ENCODE results near the gene PABPN1. TPM values are rescaled to one million over a fixed set of nuclear protein-coding genes. Genes with fewer than 3 reads are reported as not detected.
A peak's percentile ranks its signal among the peaks of the same experiment; 100 is the strongest.

Gene PABPN1
- total and polyA plus RNA-seq, 2 of the 13 experiments (the other 11 are each of a cell fraction or from before 2014, with no cell fraction given) = 233 to 524 TPM

- TF ChIP-seq GLMP (CRISPR knock-in tag; IDR thresholded peaks at IDR 0.05; ENCODE audit: borderline replicate concordance) = no peak
- TF ChIP-seq HNF1A (IDR thresholded peaks at IDR 0.05; ENCODE audit: low read depth) = 0 out of 2 replicates have a peak, but pooled peaks have one; percentile 22
- peak; percentile 66 for TF ChIP-seq HNF1A (CRISPR knock-in tag; IDR thresholded peaks at IDR 0.05; ENCODE audit: borderline replicate concordance)
- TF ChIP-seq HDAC1 (CRISPR knock-in tag; IDR thresholded peaks at IDR 0.05) = peak; percentile 73
- TF ChIP-seq MBD4 (IDR thresholded peaks at IDR 0.05; ENCODE audit: borderline replicate concordance, low read length) = peak; percentile 84
- peak; percentile 90; the same call in 1 of the 2 replicates for TF ChIP-seq ZNF317 (CRISPR knock-in tag; IDR thresholded peaks at IDR 0.05)
- TF ChIP-seq ATF1 (CRISPR knock-in tag; IDR thresholded peaks at IDR 0.05) = no peak
- TF ChIP-seq ZKSCAN8 (CRISPR knock-in tag; IDR thresholded peaks at IDR 0.05; ENCODE audit: borderline replicate concordance) = peak; percentile 94
- no peak; the same call in 1 of the 2 replicates for TF ChIP-seq AHR (CRISPR knock-in tag; IDR thresholded peaks at IDR 0.05)
- peak; percentile 88 for TF ChIP-seq YEATS4 (CRISPR knock-in tag; IDR thresholded peaks at IDR 0.05; ENCODE audit: borderline replicate concordance)
- peak; percentile 16 for TF ChIP-seq ATF6 (CRISPR knock-in tag; conservative IDR thresholded peaks at IDR 0.05)
- TF ChIP-seq ZNF7 (CRISPR knock-in tag; IDR thresholded peaks at IDR 0.05) = no peak; the same call in 1 of the 2 replicates
- TF ChIP-seq KLF11 (CRISPR knock-in tag; IDR thresholded peaks at IDR 0.05) = 0 out of 2 replicates have a peak, but pooled peaks have one; percentile 43
- peak; percentile 11 for TF ChIP-seq MAX (IDR thresholded peaks at IDR 0.05)
- TF ChIP-seq ZNF879 (CRISPR knock-in tag; IDR thresholded peaks at IDR 0.05) = peak; percentile 80; the same call in 1 of the 2 replicates
- TF ChIP-seq ZNF143 (CRISPR knock-in tag; IDR thresholded peaks at IDR 0.05) = 0 out of 2 replicates have a peak, but pooled peaks have one; percentile 5
- no peak; the same call in 1 of the 2 replicates for TF ChIP-seq KDM6A (CRISPR knock-in tag; IDR thresholded peaks at IDR 0.05; ENCODE audit: low read depth)
- peak; percentile 98 for TF ChIP-seq ASH2L (IDR thresholded peaks at IDR 0.05; ENCODE audit: insufficient read length, low read depth, low read length)
- no peak for TF ChIP-seq ZNF101 (CRISPR knock-in tag; IDR thresholded peaks at IDR 0.05; ENCODE audit: borderline replicate concordance, low read depth)
- peak; percentile 85; the same call in 1 of the 2 replicates for TF ChIP-seq SMAD9 (CRISPR knock-in tag; IDR thresholded peaks at IDR 0.05)
- no peak for TF ChIP-seq ZSCAN12 (CRISPR knock-in tag; IDR thresholded peaks at IDR 0.05)
- no peak for TF ChIP-seq HNRNPH1 (optimal IDR thresholded peaks at IDR 0.05; ENCODE audit: low read depth, low read length)
- TF ChIP-seq SMAD1 (CRISPR knock-in tag; IDR thresholded peaks at IDR 0.05; ENCODE audit: borderline replicate concordance, low read depth) = peak; percentile 25; the same call in 1 of the 2 replicates
These were observed 35.0 kb upstream of the PABPN1 start, which contains the start of gene HOMEZ (continued) for GRCh38 chr14:23286020-23286901.
